ENCODE measurements around the gene ADD2.
"Not testable (repeated sequence)": the region's sequence is repeated elsewhere in the genome, so short reads cannot be mapped to it uniquely, and the experiment has no call there.

The ADD2 gene

DNA sequence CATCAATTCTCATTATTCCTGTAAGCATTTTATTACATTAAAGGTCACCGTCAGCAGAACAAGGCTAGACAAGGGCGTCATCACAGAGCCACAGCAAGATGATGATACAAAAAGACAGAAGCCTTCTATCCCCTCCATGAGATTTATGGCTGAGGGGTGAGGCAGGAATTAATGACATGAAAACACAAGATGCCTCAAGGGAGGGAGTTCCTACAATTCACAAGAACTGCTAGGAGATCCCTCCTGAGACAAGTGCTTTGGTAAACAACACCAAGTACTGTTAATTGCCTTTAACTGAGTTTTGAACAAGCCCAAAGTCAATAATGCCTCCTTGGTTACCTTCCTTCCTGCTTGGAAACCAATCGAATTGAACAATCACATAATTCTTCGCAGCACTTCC is 14.1 kb downstream of the ADD2 start:
- no peak for DNase-seq (ENCODE audit: low read depth in 1 of 2, low spot score in 1 of 2)

DNA sequence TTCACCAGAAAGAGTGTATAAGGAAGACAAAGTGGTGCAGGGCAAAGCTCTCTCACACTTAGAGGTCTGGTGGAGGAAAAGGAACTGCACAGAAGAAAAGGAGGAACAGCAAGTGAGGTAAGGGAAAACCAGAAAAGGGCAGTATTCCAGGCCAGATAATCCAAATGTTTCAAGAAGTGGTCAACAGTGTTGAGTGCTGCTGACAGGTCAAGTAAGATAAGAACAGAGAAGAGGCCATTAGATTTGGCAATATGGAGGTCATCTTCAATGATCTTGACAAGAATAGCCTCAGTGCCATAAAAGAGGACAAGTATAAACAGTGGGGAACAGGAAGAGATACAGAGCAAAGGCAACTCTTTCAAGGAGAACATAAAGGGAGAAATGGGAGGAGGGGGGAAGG is 15.0 kb downstream of the ADD2 start:
- DNase-seq (ENCODE audit: low read depth in 1 of 2, low spot score in 1 of 2): no peak

GRCh38 chr2:70752396-70752795 is 15.6 kb downstream of the ADD2 start:
- DNase-seq (ENCODE audit: low read depth in 1 of 2, low spot score in 1 of 2): no peak

GRCh38 chr2:70751881-70752280 is 16.1 kb downstream of the ADD2 start:
- DNase-seq (ENCODE audit: low read depth in 1 of 2, low spot score in 1 of 2): no peak

- no peak for DNase-seq (ENCODE audit: low read depth in 1 of 2, low spot score in 1 of 2)
These were observed 17.7 kb downstream of the ADD2 start for GRCh38 chr2:70750320-70750719.

GRCh38 chr2:70748002-70748784 is 19.8 kb downstream of the ADD2 start:
- no peak for DNase-seq (ENCODE audit: low read depth in 1 of 2, low spot score in 1 of 2)

- DNase-seq (ENCODE audit: low read depth in 1 of 2, low spot score in 1 of 2): no peak
These were observed 20.7 kb downstream of the ADD2 start for GRCh38 chr2:70747284-70747683.

- no peak for DNase-seq (ENCODE audit: low read depth in 1 of 2, low spot score in 1 of 2)
These were observed 21.7 kb downstream of the ADD2 start for GRCh38 chr2:70746094-70746974.

GRCh38 chr2:70745276-70745825 is 22.6 kb downstream of the ADD2 start:
- DNase-seq (ENCODE audit: low read depth in 1 of 2, low spot score in 1 of 2): no peak

GRCh38 chr2:70744397-70744796 is 23.6 kb downstream of the ADD2 start:
- no peak for DNase-seq (ENCODE audit: low read depth in 1 of 2, low spot score in 1 of 2)

- DNase-seq (ENCODE audit: low read depth in 1 of 2, low spot score in 1 of 2): no peak
These were observed 24.3 kb downstream of the ADD2 start for GRCh38 chr2:70743677-70744076.

- DNase-seq (ENCODE audit: low read depth in 1 of 2, low spot score in 1 of 2): no peak
These were observed 24.9 kb downstream of the ADD2 start for GRCh38 chr2:70743068-70743467.

DNA sequence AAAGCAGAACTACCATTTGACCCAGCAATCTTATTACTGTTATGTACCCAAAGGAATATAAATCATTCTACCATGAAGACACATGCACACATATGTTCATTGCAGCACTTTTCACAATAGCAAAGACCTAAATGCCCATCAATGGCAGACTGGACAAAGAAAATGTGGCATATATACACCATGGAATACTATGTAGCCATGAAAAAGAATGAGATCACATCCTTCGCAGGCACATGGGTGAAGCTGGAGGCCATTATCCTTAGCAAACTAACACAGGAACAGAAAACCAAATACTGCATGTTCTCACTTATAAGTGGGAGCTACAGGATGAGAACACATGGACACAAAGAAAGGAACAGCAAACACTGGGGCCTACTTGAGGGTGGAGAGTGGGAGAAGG is 28.5 kb downstream of the ADD2 start:
- DNase-seq (ENCODE audit: low read depth in 1 of 2, low spot score in 1 of 2): not testable (repeated sequence)

DNA sequence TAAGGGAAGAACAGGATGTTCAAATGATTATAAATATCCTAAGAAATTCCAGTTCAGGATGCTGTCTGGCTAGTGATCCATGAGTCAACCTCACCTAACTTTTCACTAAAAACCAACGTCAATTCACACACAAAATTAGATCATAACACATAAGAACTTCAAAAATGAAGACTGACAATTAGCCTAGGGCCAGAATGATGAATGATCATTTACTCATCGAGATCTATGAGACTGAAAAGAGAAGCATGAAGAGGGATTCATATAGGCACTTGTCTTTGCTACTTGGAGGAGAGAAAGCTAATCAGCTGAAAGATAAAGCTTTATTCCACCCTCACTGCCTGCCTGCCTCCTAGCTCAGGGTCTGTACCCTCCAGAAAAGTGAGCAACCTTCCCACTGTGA is 29.8 kb downstream of the ADD2 start:
- DNase-seq (ENCODE audit: low read depth in 1 of 2, low spot score in 1 of 2): no peak

GRCh38 chr2:70735071-70735470 is 32.9 kb downstream of the ADD2 start:
- DNase-seq (ENCODE audit: low read depth in 1 of 2, low spot score in 1 of 2): no peak

- no peak for DNase-seq (ENCODE audit: low read depth in 1 of 2, low spot score in 1 of 2)
These were observed 34.3 kb downstream of the ADD2 start for GRCh38 chr2:70733646-70734180.

- DNase-seq (ENCODE audit: low read depth in 1 of 2, low spot score in 1 of 2): no peak
These were observed 35.0 kb downstream of the ADD2 start for GRCh38 chr2:70732766-70733645.

- DNase-seq (ENCODE audit: low read depth in 1 of 2, low spot score in 1 of 2): no peak
These were observed 37.3 kb downstream of the ADD2 start for GRCh38 chr2:70730730-70731129.

DNA sequence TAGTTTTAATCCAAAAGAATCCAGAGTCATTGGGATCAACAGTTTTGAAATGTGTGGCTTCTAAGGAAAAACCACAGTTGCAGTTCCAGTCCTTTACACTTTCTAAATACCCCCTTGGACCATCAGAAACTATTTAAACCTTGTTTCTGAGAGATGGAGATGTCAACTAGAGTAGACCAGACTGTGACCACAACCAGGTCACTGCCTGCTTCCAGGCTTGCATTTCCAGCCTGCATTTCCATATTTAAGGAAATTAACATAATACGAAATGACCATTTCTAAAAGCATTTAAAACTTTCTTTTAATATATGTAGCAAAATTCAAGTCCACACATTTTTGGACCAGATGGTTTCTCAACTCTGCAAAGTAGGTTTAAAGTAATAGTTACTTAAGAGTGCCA is 38.4 kb downstream of the ADD2 start:
- no peak for DNase-seq (ENCODE audit: low read depth in 1 of 2, low spot score in 1 of 2)

- no peak for DNase-seq (ENCODE audit: low read depth in 1 of 2, low spot score in 1 of 2)
These were observed 39.9 kb downstream of the ADD2 start for GRCh38 chr2:70728128-70728527.
